HG02970 (cell line): ENCODE measurements around the gene TPRG1.

ENCODE experiments used
- ATAC-seq: cut with Tn5 transposase; IDR thresholded peaks from one replicate; pipeline ENCODE4 v1.9.1; 2021; ENCODE audit warnings: mild to moderate bottlenecking, moderate library complexity, moderate number of reproducible peaks; ENCODE audit not compliant: unreplicated experiment, low FRiP score

TPRG1 gene

DNA sequence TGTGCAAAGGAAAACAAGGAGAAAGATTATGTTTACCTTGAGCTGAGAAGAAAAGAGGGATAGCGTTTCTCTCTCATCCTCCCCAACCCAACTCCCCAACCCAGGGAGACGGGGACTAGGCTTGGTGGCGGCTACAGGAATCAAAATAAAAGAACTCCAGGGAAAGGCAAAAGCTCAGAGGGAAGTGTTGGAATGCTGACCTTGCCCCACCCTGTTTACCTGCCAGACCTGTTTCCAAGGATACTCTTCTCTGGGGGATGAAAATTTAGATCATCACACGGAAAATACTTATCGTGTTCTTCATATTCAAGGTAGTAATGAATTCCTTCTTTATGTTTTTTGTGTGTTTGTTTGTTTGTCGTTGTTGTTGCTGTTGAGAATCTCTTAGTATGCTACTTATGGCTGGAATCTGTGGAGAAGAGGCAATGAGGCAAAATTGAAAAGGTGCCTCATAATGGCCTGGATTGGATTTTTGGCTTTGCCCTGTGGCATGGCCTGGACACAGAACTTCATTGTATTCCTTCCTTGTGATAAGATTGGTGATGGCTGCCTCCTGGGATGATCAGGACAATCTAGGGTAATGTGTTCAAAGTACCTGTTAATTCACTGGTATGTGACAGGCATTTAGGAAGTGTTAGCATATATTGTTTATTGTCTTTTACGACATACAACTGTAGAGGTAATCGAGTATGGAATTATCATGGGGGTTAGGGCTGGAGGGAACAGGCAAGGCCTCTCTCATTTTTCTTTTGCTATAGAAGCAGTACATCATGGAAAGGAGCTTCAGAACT is 11.1 kb upstream of the TPRG1 start:
- no peak for ATAC-seq

DNA sequence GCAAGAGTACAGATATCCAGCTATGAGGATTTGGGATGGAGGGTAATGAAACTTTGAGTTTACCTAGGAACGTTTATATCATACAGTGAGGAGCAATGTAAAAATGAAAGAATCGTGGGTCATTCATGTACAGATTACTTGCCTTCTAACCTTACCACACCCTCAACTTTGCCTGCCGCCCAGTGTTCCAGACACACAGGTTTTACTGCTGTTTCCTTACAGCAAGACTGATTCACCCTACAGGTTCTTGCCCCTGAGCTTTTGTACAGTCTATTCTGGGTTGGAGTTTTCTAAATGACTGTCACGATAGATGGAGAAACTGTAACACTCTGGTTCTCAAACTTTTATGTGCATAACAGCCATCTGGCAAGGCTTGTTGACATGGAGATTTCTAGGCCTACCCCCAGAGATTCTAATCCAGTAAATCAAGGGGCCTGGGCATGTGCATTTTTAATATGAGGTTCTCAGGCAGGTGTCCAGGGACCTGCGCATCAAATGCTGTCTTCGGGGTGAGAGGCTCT is 6.6 kb upstream of the TPRG1 start:
- ATAC-seq: no peak

DNA sequence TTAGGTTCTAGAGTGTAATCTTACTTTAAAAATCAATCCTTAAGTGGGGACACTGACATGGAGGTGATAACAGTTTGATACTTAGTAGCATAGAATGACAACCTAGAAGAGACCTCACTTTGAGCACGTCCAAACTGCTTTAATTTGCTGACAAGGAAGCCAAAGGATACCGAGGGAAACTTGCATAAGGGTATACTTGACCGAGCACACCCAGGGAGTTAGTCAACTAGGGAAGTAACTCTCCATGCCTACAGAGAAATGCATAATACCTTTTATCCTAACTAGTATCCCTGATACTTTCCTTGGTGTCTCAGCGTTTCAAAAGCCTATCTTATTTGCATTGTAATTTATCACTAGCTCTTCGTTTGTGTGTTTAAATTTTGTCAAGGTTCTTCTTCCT is 5.5 kb upstream of the TPRG1 start:
- no peak for ATAC-seq

DNA sequence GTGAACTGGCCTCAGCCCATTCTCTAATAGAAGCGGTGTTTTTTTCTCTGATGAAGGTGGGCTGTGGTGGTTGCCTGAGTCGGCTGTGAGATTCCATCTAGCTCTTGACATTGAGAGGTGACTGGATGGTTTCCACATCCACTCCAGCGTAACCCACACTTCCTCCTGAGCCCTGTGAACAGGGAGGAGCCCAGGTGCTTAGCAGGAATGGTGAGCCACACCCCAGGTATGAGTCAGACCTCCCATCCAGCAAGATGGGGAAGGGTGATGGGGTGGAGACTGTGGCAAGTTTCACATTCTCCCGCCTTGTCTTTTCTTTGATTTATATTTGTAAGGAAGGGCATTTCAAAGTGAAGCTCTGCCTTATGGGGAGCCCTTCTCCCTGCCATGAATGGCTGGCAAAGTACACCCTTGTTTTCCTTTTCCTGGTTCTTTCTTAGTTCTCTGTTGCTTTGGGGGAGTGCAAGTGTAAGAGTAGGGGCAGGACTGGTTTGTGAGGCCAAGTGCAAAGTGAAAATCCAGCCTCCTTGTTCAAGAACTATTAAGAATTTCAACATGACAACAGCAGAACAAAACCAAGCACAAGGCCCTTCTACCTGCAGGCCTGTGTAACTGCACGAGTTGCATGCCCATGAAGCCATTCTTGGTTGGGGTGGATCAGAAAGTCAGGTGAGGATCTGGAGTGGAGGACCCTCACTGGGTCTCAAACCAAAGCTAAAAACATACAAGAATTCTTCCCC is 4.6 kb upstream of the TPRG1 start:
- ATAC-seq: no peak

DNA sequence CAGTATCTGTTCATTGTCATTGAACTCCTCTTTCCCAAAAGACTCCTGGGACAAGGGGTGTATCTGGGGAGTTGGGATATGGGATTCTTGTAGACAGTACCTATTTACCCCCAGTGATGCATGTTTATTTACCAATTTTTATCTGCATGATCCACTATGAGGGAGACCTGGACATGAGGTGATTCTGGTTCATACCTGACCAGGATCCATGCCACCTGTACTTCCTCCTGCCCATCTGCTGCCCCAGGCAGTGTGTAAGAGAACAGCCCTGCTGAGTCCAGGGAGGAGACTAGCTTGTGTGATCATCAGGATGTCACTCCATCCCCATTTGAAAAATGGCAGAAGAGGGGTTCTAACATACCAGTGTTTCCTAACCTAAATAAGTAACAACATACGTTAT is 3.1 kb upstream of the TPRG1 start:
- ATAC-seq: no peak

DNA sequence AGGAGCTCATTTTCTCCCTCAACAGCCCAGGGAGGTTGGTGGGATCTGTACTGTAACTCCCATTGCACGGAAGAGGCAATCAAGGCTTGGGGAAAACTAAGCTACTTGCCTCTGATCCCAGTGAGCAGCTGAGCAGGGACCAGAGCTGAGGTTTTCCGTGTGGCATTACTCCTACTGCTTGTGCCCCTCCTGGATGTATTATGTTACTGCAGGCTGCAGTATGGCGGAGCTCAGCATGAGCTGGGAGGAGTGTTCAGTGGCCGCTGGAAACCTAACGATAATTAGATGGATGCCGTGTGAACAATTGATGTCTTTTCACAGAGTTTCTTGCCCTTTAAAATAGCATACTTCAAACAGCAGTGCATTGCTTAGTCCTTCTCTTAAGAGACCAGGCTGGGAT is 2.0 kb upstream of the TPRG1 start:
- ATAC-seq: no peak

DNA sequence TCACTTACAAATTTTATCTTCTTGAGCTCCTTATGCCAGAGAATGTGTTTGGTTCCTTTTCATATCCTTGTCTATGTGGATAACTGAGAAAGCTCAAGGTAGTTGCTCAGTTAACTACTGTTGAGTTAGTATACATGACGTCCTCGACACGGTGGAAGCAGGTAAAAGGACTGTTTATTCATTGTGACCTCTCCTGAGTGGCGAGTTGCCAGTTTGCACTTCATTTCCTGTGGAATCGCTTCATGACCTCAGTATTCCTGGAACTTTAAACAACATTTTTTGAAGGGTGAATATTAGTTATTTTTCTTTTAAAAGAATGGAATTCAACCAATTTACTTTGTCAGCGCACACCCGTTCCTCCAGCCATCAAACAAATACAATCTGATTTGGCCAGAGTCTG is 1.2 kb upstream of the TPRG1 start:
- no peak for ATAC-seq

DNA sequence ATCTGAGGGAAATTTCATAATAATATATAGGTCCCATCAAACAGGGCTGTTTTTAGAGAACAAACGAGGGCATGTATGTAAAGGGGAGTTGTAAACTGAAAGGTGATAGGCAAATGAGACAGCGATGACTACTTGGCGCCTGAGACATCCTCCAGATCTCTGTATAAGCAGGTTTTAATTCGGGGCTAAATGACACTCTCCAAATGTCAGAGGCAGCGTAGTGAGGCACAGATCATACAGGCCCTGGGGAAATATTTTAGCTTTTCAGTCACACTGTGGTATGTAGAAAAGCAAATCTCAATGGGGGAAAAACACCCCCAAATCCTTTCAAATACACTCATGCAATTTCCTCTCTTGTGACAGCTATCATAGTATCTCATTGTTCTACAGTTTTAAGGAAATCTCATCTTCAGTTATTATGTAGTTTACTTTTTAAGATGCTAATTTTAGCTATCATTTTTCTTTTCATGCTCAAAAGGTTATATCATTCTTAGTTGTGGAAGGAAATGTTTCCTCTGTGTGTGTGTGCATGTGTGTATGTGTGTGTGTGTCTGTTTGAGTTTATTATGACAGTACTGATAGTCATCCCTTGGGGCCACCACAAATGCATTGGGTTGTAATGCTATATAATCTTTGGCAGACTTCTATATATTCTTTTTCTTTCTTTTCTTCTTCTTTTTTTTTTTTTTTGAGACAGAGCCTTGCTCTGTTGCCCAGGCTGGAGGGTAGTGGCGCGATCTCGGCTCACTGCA is 1.1 kb downstream of the TPRG1 start:
- ATAC-seq: no peak

DNA sequence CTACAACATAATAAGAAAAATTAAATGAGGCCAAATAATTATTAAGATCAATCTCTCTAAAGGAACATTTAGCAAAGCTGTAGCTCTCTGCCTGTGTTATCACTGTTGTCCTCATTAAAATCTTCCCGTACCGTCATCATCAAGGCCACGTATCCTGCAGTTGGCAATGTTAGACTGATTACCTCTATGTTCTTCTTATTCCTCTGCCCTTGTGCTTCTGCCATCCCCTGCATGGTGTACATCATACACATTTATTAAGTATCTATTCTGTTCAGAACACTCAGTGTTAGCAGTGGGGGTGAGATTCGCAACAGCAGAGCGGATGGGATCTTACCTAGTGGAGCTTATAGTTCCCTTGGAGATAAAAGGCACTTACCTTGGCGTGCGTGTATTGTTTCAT is 12.8 kb downstream of the TPRG1 start:
- no peak for ATAC-seq

DNA sequence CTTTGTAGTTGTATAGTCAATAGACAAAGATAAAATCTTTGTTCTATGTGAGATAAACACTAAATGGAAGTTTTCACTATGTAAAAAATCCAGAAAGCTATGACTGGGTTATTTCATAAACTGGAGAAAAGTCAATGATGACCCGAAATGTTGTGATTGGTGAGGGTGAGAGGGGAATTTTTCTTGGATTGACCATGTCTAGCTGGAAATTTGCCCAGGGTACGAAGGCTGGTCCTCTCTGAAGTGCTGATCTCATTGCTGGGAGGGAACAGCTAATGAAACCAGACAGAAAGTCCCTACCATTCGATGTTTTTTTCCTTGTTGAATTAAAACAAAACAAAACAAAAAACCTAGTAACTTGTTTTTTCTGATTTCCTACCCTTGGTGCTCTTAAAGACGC is 14.3 kb downstream of the TPRG1 start:
- no peak for ATAC-seq

DNA sequence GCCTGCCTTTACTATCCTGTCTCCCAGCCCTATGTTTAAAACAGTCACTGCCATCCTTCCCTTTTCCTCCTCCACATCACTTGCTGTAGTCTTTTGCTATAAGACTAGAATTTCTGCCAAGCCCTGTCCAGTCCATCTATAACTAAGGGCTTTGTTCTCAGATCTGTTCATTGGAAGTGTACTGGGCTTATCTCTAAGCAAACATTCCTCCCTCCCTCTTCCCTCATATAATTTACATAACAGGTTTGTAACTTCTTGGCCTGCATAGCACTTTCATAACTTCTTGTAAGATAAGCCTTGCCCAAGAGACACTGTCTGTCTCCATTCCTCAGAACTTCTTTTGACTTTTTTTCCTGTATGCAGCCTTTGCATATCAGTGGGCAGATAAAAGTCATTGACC is 16.7 kb downstream of the TPRG1 start:
- no peak for ATAC-seq

DNA sequence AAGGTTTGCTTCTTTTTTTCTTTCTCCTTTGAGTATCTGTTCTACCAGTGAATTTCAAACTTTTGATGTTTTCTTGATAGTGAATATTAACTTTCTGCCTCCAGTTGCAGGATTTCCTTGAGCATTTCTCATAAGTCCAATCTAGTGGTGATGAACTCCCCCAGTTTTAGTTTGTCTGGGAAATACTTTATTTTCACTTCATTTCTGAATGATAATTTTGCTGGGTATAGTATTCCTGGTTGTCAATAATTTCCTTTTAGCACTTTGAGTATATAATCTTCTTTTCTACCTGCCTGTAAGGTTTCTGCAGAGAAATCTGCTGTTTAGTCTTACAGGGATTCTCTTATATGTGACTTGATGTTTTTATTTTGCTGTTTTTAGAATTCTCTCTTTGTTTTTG is 21.0 kb downstream of the TPRG1 start:
- no peak for ATAC-seq

DNA sequence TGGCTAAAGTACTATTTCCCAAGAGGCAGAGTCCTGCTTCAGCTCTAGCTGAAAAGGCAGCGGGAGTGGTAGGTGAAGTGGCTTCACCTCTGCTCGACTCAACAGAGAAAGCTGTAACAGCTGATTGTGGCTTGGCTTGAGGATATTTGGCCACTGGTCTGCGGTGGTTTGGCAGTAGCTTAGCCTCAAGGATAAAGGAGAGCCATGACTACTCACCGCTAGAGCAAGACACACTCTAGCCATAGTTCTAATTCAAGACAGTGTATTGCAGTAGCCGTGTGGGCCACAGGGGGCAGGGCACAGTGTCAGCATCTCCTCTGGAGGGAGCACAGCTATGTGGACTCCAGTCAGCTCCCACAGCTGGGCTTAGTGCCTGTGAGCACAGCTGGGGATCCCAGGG is 23.5 kb downstream of the TPRG1 start:
- no peak for ATAC-seq

DNA sequence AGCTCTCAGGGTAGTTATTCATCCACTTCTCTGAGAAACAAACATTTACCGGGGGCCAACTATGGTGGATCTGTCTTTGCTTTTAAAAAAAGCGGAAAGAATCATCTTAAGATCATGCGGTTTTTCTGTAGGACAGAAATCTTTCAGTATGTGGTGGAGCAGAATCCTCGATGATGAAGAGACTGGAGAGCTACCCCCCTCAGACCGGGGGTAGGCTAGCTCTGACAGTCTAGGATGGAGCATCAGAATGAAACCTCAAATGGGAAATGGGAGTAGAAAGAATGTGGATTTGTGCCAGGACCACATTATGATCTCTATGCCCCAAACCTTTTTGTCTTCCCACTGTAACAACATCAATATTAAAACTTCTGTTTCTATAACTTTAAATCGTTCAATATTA is 30.3 kb downstream of the TPRG1 start:
- no peak for ATAC-seq

DNA sequence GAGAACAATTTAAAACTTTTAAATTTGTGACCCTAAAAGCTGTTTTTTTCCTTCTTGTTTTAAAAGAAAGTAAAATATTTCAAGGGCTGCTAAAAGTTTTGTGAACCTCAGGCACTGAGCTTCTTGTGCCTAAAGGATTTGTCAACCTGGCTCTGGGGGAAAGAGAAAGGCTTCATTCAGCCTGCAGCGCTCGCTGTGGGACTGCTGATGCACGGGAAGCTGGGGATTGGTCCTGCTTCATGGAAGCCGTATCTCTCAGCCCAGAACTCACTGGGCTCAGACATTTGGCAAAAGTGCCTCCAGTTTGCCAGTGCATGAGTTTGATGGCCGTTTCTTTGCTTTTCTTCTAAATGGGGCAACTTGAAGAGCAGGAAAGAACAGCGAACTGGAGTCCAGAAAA is 30.8 kb downstream of the TPRG1 start:
- no peak for ATAC-seq

DNA sequence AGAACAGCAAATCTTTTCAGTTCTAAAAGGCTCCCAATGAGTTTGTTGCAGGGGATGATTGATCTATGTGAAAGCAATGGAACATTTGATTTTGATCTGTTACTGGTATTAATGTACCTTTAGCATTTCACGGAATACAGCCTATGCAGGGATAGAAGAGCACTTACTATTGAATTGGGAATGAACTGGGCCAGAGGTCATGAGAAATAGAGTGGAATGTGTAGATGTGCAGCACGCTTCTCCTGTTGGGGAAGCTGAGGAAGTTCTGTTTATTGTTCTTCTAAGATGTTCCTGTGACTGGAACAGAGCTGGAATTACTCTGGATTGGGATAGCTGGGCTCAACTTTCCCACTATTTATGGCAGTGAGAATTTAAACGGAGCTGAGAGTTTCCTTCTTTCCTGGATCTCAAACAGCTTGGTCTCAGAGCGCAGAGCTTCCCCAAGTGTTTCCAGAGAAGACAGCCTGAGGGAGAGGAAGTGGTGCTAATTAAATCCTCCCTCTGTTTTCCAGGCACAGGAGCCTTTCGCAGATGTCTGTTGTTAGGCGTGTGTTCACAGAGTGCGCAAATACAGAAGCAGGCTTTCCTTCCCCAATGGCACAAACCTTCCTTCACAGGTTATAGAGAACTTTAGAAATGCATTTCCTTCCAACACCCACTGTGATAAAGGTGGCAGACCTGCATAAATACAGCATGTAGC is 32.5 kb downstream of the TPRG1 start:
- no peak for ATAC-seq

DNA sequence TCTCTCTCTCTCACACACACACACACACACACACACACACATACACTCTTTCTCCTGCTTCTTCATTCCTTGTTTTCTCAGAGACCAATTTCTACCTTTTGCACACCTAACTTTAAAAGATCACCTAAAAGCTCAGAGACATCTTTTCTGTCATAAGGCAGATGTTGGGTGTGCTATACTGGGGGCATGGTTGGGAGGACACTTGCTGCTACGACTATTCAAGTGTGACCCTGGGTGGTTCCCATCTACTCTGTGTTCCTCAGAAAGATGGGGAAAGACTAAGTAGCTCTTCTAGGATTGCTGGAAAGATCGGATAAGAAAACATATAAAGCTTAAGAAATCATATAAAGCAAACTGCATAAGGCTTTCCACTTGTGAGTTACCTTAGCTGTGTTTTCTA is 33.2 kb downstream of the TPRG1 start:
- ATAC-seq: no peak

DNA sequence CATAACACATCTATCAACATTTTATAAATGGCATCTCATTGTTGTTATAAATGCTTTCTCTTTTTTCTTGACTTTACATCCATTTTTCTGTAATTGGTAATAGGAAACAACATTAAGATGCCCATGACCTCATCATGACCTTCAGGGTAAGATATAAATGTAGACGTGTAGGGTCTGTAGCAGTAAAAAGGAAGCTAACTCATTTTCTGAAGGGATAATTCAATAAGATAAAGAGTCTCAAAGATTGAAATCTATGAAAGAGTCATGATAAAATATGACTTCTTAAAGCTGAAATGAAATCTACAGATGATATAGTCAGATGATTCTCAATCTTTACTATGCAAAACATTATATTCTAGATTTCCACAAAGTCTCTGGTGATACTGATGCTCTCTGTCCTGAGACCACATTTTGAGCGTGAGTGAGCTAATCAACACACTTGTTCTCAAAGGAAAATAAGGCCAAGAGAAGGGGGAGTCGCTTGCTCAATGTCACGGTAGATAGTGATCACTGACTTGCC is 38.5 kb downstream of the TPRG1 start:
- ATAC-seq: no peak

DNA sequence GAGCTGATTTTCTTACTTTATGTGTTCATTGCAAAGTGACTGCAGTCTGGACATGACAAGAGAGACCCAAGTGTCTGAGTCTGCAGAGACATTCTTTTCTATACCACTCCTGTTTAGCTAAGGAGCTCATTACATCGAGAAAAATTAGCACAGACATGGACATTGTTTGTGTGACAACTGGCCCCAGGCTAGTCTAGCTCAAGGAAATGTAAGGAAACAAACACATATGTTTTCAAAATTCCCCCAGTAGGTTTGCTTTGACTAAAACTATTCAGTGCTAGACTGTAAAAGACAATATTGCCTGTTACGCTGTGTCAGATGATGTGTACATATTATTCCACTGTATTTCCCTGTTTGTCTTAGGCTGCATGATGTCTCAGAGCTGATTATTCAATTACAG is 40.9 kb downstream of the TPRG1 start:
- ATAC-seq: no peak

DNA sequence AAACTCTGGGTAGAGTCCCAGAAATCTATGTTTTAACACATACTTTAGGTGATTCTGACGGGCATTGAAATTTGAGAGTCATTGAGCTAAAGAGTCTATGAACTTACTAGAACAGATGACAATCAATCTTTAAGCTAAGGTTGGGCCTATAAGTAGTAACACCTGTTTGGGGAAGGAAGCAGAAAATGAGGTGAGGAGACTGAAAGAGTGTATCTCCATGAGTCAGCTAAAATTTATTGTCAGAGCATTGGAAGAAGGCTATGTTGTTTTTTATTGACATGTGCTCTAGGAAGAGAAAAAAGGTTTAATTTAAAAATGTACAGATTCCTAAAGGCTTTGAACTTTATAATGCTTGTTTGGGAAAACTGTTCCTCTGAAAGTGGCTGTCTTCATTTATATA is 42.9 kb downstream of the TPRG1 start:
- no peak for ATAC-seq
